ENCODE measurements around the gene FBXW2.

Gene FBXW2

GRCh38 chr9:120745278-120745677, 47.9 kb downstream of the FBXW2 start:
- no peak for DNase-seq (ENCODE audit: low read depth, low spot score)

- peak; percentile 4 for DNase-seq (ENCODE audit: low read depth, low spot score)
Measured at GRCh38 chr9:120742951-120743416, 50.2 kb downstream of the FBXW2 start.

DNA sequence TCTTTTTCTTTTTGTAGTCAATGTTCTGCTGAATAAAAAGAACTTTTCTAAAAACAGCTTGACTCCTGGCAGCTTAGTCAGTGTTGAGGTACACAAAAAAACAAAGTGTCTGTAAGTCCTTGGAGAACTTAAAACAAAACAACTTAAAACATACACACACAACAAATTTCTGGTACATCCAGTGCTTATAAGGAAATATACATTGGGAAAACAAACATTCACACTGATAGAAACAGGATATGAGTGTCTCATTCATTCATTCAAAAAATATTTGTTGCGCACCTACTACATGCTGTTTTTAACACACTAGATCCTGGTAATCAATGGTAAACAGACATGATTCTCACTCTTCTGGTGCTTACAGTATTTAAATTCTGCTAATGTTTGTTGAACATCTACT, 51.5 kb downstream of the FBXW2 start:
- no peak for DNase-seq (ENCODE audit: low read depth, low spot score)

DNA sequence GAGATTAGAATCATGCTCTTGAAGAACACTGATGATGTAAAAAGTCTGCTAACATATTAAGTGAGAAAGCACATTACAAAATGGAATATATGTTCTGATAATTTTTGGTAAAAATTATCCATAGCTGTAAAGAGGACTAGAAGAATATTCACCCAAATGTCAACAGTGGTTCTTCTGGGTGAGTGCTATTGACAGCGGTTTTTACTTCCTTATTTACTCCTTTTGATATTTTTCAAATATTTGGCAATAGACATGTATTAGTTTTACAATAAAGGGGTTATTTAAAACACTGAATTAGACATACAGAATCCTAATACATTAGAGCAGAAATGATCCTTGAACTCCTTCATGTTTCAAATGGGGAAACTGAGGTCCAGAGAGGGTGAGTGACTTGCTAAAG, 52.0 kb downstream of the FBXW2 start:
- DNase-seq (ENCODE audit: low read depth, low spot score): no peak

GRCh38 chr9:120740132-120740531, 53.1 kb downstream of the FBXW2 start:
- DNase-seq (ENCODE audit: low read depth, low spot score): no peak

- no peak for DNase-seq (ENCODE audit: low read depth, low spot score)
Measured at GRCh38 chr9:120737416-120738165, 55.6 kb downstream of the FBXW2 start.

DNA sequence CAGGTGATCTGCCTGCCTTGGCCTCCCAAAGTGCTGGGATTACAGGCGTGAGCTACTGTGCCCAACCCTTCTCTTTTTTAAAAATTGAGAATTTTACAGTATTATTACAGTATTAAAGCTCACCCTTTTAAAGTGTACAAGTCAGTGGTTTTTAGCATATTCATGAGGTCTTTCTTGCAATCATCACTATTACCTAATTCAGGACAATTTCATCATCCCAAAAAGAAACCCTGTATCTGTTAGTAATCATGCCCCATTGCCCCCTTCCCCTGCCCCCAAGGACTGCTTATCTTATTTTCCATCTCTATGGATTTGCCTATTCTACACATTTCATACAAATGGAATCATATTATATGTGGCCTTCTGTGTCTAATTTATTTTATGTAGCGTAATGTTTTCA, 56.3 kb downstream of the FBXW2 start:
- no peak for DNase-seq (ENCODE audit: low read depth, low spot score)

DNA sequence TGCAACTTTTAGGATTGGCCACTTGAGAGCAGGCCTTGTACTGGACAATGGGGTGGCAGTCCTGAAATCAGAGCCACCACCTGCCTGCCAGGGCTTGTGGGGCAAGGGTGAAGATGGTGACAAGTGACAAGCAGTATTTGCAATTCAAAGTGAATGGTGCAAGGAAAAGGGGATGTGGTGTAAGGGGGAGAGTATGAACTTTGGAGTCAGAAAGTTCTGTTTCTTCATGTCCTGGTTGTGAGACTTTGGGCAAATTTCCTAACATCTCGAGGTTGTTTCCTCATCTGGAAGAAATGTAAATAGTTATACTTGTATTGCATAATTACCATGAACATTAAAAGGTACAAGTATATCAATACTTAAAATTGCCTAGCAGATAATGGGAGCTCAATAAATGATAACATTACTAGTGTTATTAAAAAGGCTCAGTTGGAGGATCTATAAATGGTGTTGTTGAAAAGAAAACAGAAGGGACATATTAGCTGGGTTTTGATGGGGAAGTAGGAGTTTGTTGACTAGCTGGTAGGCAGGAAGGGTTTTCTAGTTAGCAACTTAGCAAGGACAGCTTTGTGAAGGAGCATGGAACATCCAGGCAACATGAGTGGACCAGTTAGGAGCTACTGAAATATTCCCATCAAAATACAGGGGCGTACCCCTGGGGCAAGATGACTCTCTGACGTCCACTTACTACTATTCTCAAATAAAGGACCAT, 57.6 kb downstream of the FBXW2 start:
- DNase-seq (ENCODE audit: low read depth, low spot score): no peak

GRCh38 chr9:120734607-120735410, 58.4 kb downstream of the FBXW2 start:
- no peak for DNase-seq (ENCODE audit: low read depth, low spot score)

GRCh38 chr9:120733190-120733589, 60.0 kb downstream of the FBXW2 start:
- peak; percentile 29 for DNase-seq (ENCODE audit: low read depth, low spot score)

- DNase-seq (ENCODE audit: low read depth, low spot score): peak; percentile 63
Measured at GRCh38 chr9:120730654-120731514, 62.3 kb downstream of the FBXW2 start.

DNA sequence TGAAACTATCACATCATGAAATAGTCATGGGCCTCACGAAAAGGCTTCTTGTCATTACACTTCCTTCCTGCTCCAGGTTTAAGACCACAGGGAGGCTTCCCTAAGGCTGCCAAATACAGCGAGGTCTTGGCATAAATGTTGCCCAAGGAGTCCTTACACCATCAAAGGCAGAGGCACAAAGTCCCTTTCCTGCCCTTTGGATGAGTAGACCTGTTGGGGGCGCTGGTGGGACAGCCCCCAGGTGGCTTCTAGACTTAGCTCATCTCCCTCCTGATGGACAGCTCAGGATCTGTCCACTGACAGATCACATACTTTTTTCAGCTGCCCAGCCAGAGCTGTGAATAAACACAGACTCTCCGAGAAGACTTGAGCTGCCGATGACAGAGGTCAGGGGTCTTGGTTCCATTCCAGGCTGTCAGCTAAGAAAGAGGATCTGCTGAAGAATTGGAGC, 63.4 kb downstream of the FBXW2 start:
- peak; percentile 73 for DNase-seq (ENCODE audit: low read depth, low spot score)

DNA sequence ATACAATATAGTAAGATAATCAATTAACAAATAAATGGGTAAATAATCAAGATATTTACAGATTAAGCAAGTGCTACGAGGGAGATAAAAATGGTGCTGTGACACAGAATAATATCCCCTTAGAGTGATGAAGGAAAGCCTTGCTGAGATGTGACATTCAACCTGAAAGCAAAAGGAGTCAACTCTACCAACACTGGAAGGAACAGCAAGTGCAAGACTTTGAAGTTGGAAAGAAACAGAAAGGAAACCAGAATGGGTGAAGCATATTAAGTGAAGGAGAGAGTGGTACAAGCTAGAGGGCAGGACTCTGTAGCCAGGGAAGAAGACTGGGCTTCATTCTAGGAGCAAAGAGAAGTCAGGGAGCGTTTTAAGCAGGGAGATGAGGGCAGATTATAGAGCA, 66.7 kb downstream of the FBXW2 start:
- no peak for DNase-seq (ENCODE audit: low read depth, low spot score)

- no peak for DNase-seq (ENCODE audit: low read depth, low spot score)
Measured at GRCh38 chr9:120725907-120726306, 67.3 kb downstream of the FBXW2 start.

DNA sequence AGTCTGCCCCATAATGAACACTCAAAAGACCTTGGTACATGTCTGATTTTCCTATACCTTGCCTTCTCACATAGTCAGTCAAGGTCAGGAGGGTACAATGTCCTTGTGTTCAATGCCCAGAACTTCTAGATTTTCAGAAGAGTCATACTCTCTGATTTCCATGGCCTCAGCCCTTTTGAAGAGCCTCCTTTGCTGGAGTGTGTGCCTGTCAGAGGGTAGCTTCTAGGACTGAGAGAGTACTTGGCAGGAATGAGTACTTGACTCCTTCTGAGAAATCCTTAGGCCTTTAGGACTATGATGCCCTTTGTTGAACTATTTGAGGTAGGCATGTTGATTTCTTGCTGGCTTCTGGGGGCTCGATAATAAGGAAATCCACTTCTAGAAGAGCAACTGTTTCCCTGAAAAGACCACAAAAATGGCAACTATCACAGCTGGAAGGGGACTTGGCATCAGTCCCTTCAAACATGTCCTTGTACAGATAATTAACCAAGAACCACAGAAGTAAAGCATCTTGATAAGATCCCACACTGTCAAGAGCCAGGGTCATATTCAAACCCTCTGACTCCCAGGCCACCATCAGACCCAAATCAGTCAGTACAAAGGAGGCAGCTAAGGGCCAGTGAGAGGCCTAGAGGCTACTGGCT, 68.3 kb downstream of the FBXW2 start:
- DNase-seq (ENCODE audit: low read depth, low spot score): no peak

DNA sequence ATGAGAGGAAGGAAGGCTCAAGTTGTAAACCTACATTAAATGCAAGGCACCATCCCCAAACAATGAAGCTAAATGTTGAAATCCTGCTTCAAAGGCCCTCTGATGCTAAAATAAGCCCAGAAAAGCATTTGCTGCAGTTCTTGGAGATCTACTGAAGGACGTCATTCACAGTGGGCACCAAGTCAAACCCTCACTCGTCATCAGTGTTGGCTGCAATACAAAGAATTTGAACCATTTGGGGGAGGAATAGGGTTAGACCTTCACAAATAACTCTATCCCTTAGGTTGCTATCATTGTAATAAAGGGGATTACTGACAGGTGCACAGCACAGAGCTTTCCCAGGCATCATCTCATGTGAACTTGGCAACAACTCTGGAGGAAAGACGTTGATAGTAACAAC, 69.7 kb downstream of the FBXW2 start:
- DNase-seq (ENCODE audit: low read depth, low spot score): no peak

GRCh38 chr9:120720404-120720803, 72.8 kb downstream of the FBXW2 start:
- no peak for DNase-seq (ENCODE audit: low read depth, low spot score)

DNA sequence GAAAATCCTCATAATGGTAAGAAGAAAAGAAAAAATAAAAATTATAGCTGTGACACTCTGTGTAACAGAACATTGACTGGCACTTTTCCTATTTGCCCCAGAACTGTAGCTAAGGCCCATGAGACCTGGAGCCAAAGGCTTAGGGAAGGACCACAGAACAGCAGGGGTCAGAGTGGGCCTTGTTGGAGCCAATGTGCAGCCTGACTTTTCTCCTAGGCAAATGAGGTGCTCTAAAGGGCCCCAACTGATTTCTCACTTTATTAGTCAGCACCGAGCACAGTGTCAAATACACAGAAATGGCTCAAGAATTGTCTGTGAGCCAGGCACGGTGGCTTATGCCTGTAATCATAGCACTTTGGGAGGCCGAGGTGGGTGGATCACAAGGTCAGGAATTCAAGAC, 74.9 kb downstream of the FBXW2 start:
- no peak for DNase-seq (ENCODE audit: low read depth, low spot score)

- DNase-seq (ENCODE audit: low read depth, low spot score): no peak
Measured at GRCh38 chr9:120717176-120717575, 76.0 kb downstream of the FBXW2 start.

GRCh38 chr9:120716483-120716882, 76.7 kb downstream of the FBXW2 start:
- no peak for DNase-seq (ENCODE audit: low read depth, low spot score)
